ENCODE measurements around the gene DPP10. TPM values are rescaled to one million over a fixed set of nuclear protein-coding genes. Genes with fewer than 3 reads are reported as not detected.
A peak's percentile ranks its signal among the peaks of the same experiment; 100 is the strongest.

DPP10 gene
- total RNA-seq, 1 donor from 2014 or later = 2.1 TPM

GRCh38 chr2:115160531-115161080 is 718.2 kb downstream of the DPP10 start:
- no peak for DNase-seq (ENCODE audit: low read depth, low spot score)
- Mint-ChIP-seq H3K4me1 (peaks cover 12% of the 10 kb centered on the region), H3K4me3 (peak overlapping the region; percentile 87), H3K27ac (ENCODE audit: unreplicated experiment) (no peak overlapping the region), H3K27me3 (ENCODE audit: low read depth) (peaks cover 78% of the 10 kb centered on the region), H3K9me3 (no peaks in the 10 kb centered on the region), H3K36me3 (ENCODE audit: low read depth) (no peaks in the 10 kb centered on the region)
- TF ChIP-seq CTCF (conservative IDR thresholded peaks at IDR 0.05) = no peak

GRCh38 chr2:115161081-115161770 is 718.8 kb downstream of the DPP10 start:
- Mint-ChIP-seq H3K36me3 (ENCODE audit: low read depth) (no peaks in the 10 kb centered on the region), H3K27ac (ENCODE audit: unreplicated experiment) (no peak overlapping the region)
- TF ChIP-seq CTCF (conservative IDR thresholded peaks at IDR 0.05) = no peak

GRCh38 chr2:115161771-115162493 is 719.5 kb downstream of the DPP10 start:
- Mint-ChIP-seq H3K4me1 (peaks cover 12% of the 10 kb centered on the region), H3K27me3 (ENCODE audit: low read depth) (peaks cover 68% of the 10 kb centered on the region), H3K9me3 (no peaks in the 10 kb centered on the region), H3K27ac (ENCODE audit: unreplicated experiment) (no peak overlapping the region), H3K4me3 (peak overlapping the region; percentile 87), H3K36me3 (ENCODE audit: low read depth) (no peaks in the 10 kb centered on the region)
- peak; percentile 24 for DNase-seq (ENCODE audit: low read depth, low spot score)
- TF ChIP-seq CTCF (conservative IDR thresholded peaks at IDR 0.05) = no peak

More at GRCh38 chr2:115161081-115161770, 718.8 kb downstream of the DPP10 start:
- Mint-ChIP-seq H3K4me3 (peak overlapping the region; percentile 87), H3K9me3 (no peaks in the 10 kb centered on the region), H3K27me3 (ENCODE audit: low read depth) (peaks cover 74% of the 10 kb centered on the region), H3K4me1 (peaks cover 12% of the 10 kb centered on the region)
- DNase-seq (ENCODE audit: low read depth, low spot score) = peak; percentile 55

- DNase-seq (ENCODE audit: low read depth, low spot score) = peak; percentile 4
- peak overlapping the region; percentile 87 for H3K4me3 Mint-ChIP-seq
- TF ChIP-seq CTCF (conservative IDR thresholded peaks at IDR 0.05) = no peak
- H3K27ac Mint-ChIP-seq (ENCODE audit: unreplicated experiment) = no peak overlapping the region
- no peaks in the 10 kb centered on the region for H3K9me3 Mint-ChIP-seq
- peaks cover 12% of the 10 kb centered on the region for H3K4me1 Mint-ChIP-seq
- peaks cover 65% of the 10 kb centered on the region for H3K27me3 Mint-ChIP-seq (ENCODE audit: low read depth)
- no peaks in the 10 kb centered on the region for H3K36me3 Mint-ChIP-seq (ENCODE audit: low read depth)
Observed at GRCh38 chr2:115162494-115163293, 720.3 kb downstream of the DPP10 start.

- Mint-ChIP-seq H3K36me3 (ENCODE audit: low read depth) (no peaks in the 10 kb centered on the region), H3K27ac (ENCODE audit: unreplicated experiment) (no peak overlapping the region), H3K4me1 (peaks cover 12% of the 10 kb centered on the region), H3K27me3 (ENCODE audit: low read depth) (peaks cover 61% of the 10 kb centered on the region), H3K9me3 (no peaks in the 10 kb centered on the region), H3K4me3 (peak overlapping the region; percentile 87)
- no peak for DNase-seq (ENCODE audit: low read depth, low spot score)
- peak; percentile 26 for TF ChIP-seq CTCF (conservative IDR thresholded peaks at IDR 0.05)
Observed at GRCh38 chr2:115163572-115163971, 721.1 kb downstream of the DPP10 start.
